ENCODE results near the gene CDK17.
"Not testable (repeated sequence)": the region's sequence is repeated elsewhere in the genome, so short reads cannot be mapped to it uniquely, and the experiment has no call there.

CDK17 gene

DNA sequence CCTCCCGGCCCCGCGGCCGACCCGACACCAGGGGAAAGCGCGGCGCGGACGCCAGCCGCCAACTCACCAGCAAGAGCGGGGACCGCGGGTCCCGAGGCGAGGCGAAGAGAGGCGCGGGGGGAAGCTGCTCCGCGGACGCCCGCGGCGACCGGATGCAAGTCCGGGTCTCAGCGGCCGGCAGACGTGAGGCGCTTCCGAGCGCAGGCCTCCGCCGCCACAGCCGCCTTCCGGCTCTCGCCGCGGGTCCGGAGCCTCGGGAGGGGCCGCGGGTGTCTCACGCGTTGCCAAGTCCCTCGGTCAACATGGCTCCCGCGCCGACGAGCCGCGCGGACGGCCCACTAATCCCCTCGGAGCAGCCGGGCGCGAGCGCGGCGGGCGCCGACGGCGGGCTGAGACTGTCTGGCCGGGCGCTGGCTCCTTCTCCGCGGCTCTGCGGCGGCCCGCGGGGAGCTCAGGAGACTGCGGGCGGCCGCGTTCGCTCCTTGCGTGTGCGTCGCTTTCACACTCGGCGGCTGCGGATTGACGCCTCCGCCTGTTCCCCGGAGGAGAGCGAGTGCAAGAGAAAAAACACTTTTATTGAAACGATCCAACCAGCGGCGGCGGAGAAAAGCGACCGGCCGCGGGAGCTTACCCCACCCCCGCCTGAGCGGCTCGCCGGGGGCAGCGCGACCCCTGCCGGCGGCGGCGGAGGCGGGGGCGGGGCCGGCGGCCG is at the start of gene CDK17:
Gene CDK17 (minus strand): TSS at position 521 of the 712 bp plus-strand sequence. CDS start 65,603 bp downstream, outside the sequence.
- DNase-seq, result peak; percentile 92

DNA sequence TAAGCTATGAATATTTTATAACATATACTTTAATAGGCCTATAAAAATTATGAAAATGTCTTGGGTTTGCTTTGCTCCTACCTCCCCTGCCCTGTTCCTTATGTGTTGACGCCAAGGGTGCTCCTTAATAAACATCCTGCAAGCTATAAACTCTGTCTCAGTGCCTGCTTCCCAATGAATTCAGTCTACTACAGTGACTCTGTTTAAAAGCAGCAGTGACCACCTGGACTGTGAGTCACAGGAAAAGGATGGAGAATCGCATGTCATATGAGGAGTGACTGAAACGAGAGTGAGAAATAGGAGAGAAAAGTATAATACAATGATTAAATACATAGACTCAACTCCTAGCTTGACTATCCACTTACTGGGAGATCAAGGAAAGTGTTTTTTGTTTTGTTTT is 48.1 kb upstream of the CDK17 start:
- DNase-seq, result no peak

- no peak for DNase-seq
Observed at GRCh38 chr12:96447256-96447655, 47.0 kb upstream of the CDK17 start.

GRCh38 chr12:96445691-96446583 is 45.7 kb upstream of the CDK17 start:
- peak; percentile 75 for DNase-seq

DNA sequence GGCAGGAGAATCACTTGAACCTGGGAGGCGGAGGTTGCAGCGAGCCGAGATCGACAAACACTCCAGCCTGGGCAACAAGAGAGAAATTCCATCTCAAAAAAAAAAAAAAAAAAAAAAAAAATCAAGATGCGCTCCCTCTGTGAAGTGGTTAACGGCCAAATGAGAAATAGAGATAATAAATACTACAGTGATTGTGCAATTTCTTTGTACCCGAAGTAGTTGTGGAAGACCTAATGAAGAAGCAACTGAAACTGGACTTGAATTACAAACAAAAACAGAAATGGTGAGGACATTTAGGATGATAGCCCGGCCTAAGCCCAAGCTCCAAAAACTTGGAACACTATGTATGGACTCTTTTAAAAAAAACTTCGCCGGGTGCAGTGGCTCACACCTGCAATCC is 44.2 kb upstream of the CDK17 start:
- DNase-seq, result no peak

GRCh38 chr12:96442906-96443305 is 42.7 kb upstream of the CDK17 start:
- DNase-seq, result no peak

GRCh38 chr12:96441816-96442215 is 41.6 kb upstream of the CDK17 start:
- DNase-seq, result no peak

- DNase-seq, result no peak
Observed at GRCh38 chr12:96438330-96438729, 38.1 kb upstream of the CDK17 start.

DNA sequence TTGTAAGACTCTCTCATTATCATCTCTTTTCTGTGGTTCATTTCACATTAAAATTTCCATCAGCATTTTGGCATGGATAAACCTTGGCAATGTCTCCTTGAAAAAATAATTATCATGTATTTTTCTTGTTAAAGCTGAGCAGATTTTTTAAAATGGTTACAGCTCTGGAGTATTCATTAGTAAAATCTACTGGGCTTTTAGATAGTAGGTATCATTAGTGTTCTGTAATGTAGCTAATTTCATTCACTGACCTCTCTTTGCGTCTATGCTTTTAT is 36.9 kb upstream of the CDK17 start:
- DNase-seq, result no peak

DNA sequence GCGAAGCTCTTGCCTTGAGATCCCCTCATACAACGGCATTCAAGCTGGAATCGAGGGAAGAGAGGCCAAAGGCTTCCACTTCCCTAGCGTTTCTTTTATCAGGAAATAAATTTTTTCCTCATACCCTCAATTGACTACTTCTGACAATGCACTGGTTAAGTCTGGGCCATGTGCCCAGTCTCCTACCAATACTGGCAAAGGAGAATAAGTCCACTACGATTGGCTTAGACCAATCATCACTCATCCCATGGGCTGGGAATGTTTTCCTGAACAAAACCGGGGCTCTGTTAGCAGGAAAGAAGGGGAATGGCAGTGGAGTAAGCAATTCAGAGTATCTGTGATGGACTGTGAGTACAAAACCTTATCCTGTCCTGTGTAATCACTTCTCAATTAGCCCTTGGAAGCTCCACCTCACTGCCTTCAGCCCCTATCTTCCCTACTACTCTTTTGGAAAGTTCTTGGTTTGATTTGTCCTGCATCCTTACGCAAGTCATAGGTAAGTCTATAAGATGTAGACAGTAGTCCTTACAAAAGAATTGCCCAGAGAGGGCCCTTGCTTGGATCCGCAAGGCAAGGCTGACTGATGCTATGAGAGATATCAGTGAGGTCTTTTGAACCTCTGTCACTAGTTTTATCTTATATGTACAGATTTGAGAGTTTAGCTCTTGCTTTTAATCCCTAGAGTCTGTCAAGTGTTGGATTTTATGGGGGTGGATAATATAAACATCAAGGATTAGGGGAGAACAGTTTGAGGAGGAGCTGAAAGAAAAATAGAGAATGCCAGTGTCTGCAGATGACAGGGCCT is 36.3 kb upstream of the CDK17 start:
- DNase-seq, result no peak

DNA sequence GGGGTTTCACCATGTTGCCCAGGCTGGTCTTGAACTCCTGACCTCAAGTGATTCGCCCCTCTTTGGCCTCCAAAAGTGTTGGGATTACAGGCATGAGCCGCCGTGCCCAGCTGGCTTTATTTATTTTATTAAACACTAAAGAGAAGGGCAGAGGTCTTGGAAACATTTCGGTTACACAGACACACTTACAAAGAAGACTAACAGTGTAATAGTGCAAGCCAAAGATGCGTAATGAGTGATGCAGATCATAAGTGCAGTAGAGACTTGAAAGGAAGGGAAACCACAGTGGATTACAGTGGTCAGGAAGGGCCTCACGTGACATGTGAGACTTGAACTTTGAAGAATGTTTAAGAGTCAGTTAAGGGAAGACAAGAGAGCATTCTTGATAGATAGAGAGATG is 33.9 kb upstream of the CDK17 start:
- DNase-seq, result peak; percentile 76

GRCh38 chr12:96432496-96433321 is 32.5 kb upstream of the CDK17 start:
- DNase-seq, result not testable (repeated sequence)

GRCh38 chr12:96431067-96431466 is 30.8 kb upstream of the CDK17 start:
- DNase-seq, result no peak

DNA sequence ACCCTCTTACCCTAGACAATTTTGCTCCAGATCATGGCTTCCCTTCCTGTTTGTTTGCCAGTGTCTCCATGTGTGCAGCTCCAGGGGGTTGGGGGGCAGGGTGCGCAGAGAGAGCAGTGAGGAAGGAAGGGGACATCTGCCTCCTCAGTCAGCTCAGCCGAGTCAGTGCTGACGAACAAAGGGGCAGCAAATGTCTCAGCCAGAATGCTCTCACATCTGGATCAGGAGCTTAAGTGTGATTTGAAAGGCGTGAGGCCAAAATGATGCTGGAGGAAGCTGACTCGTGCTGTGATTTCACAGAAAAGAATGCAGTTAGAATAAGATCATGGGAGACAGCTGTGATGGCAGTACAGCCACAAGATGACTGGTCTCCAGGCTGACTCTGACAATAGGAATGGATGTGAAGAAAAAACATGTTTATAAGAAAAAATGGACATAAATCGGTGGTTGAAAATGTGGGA is 27.1 kb upstream of the CDK17 start:
- no peak for DNase-seq

- no peak for DNase-seq
Observed at GRCh38 chr12:96425951-96426350, 25.7 kb upstream of the CDK17 start.

DNA sequence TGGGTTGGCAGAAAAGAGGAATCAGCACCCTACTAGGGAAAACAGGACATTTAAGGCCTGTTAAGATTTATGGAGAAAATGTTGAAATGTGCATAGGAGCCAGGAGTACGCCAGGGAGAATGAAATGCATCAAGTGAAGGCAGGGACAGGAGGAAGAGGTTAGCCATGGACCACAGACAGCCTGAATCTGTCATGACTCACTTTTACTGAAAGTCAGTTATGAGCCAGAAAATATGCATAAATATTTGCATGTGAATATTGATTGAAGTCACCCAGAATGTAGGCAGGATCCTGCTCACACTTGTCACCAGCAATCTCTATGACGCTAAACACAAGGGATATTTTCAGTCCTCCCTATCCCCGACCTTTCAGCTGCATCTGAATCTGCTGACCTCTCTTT is 25.1 kb upstream of the CDK17 start:
- DNase-seq, result no peak

DNA sequence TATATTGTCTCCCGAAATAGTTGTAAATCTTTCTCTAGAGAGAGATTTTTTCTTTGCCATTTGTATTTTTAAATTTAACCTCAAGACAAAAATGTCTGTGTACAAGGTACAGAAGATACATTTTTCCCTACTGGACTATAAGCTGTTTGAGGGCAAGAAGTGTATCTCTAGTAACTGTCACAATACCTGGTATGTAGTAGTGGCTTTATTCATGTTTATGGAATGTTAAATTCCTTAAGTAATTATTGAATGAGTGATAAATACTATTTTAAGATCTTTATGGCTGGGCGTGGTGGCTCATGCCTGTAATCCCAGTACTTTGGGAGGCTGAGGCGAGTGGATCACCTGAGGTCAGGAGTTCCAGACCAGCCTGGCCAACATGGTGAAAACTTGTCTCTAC is 24.4 kb upstream of the CDK17 start:
- no peak for DNase-seq

- no peak for DNase-seq
Observed at GRCh38 chr12:96422192-96422591, 22.0 kb upstream of the CDK17 start.

DNA sequence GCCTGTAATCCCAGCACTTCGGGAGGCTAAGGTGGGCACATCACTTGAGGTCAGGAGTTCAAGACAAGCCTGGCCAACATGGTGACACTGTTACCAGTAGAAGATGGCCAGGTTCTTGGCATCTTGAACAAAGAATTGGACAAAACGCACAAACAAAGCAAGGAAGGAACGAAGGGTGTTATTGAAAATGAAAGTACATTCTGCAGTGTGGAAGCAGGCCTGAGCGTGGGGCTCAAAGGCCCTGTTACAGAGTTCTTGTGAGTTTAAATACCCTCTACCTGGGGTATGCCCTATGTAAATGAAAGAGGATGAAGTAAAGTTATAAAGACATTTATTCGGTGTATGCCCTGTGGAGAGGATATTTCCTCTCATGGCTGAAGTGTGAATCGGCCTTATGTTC is 20.8 kb upstream of the CDK17 start:
- no peak for DNase-seq

DNA sequence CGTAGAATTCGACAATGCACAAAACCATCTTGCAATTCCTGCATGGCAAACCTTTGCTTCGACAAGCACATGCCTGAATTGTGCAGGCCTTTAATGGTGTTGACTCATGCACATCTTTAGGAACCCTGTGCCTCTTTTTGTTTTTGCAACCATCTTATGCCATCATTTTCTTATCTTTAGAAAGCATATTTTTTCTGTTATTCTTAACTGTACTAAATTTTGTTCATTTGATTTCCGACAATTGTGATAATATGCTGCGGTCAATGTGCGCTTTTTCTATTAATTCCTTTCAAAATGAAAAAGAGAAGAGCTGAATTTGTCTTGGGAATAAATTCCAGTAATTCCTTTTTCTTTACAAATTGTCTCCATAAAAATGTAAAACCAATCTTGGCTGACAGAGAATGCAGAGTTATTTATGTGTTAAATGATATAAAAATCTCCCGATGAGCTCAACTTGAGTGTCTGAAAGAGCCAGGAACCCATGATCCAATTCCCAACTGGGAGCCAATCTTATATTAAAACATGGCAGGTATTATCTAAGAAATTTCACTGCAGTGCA is 20.1 kb upstream of the CDK17 start:
- DNase-seq, result no peak

GRCh38 chr12:96419576-96420276 is 19.5 kb upstream of the CDK17 start:
- DNase-seq, result no peak

GRCh38 chr12:96417688-96418087 is 17.4 kb upstream of the CDK17 start:
- DNase-seq, result not testable (repeated sequence)

All from CD4-positive, alpha-beta T cell treated with Interferon gamma for 1 hour (primary cell).